Thyroid gland (tissue), 4 donors: ENCODE data around the gene AAK1. TPM values are rescaled to one million over a fixed set of nuclear protein-coding genes. Genes with fewer than 3 reads are reported as not detected.
A peak's percentile ranks its signal among the peaks of the same experiment; 100 is the strongest.

Experiments used
- DNase-seq, 2 donors: peaks; one replicate each; pipeline ENCODE4 v3.0.0-alpha.2; 2019
- H3K27ac ChIP-seq, 3 donors: fragments of 200-600 bp; sonication (generic); 1 replicate in 2 of 3; 2 replicates in 1 of 3; pipeline ENCODE4 v1.5.1; 2016 to 2019; ENCODE audit warnings: mild to moderate bottlenecking in 1 of 3, moderate library complexity in 1 of 3
- H3K27me3 ChIP-seq: fragments of 200-600 bp; sonication (generic); one replicate; pipeline ENCODE4 v1.5.1; 2019
- H3K36me3 ChIP-seq, 2 donors: fragments of 200-600 bp; sonication (generic); one replicate each; pipeline ENCODE4 v1.5.1; 2016 to 2019
- H3K4me1 ChIP-seq, 2 donors: fragments of 200-600 bp; sonication (generic); one replicate each; pipeline ENCODE4 v1.5.1; 2017 to 2019
- H3K4me3 ChIP-seq, 3 donors: fragments of 200-600 bp; sonication (generic); replicated peaks in 1 of 3; 1 replicate in 2 of 3; 2 replicates in 1 of 3; pipeline ENCODE4 v1.5.1; 2016; ENCODE audit warnings: mild to moderate bottlenecking in 1 of 3
- H3K9me3 ChIP-seq: fragments of 200-600 bp; sonication (generic); one replicate; pipeline ENCODE4 v1.5.1; 2017
- POLR2A ChIP-seq, 2 donors: fragments of 450-650 bp; IDR thresholded peaks; one replicate each; pipeline ENCODE4 v1.6.1; 2017; ENCODE audit warnings: antibody characterized with exemption in 2 of 2, mild to moderate bottlenecking in 2 of 2, moderate library complexity in 1 of 2
- WGBS, 2 donors: methylation state at CpG; one replicate each; pipeline ENCODE4 v1.1.5; 2017; 5-methylcytosine and 5-hydroxymethylcytosine counted together
- intact Hi-C: fragments of 100-400 bp; cut with DNase I; formaldehyde crosslinking; loops from one replicate; pipeline ENCODE4 v1.15.1; 2023
- total RNA-seq, 4 donors: library from RNA; depleted of rRNA; stranded (reverse); fragments of >200 nt; gene quantifications; one replicate each; pipeline ENCODE4 v1.2.3, GENCODE V29; 2016
- TF ChIP-seq, protein P1 (sequence below), 6 experiments: fragments of 200-600 bp in 3 of 6; fragments of 450-650 bp in 3 of 6; sonication (generic) in 3 of 6; IDR thresholded peaks; one replicate each; pipeline ENCODE4 v1.5.1; 2016 to 2019; ENCODE audit warnings: antibody characterized with exemption in 6 of 6, mild to moderate bottlenecking in 2 of 6, inconsistent platforms in 1 of 6, moderate library complexity in 1 of 6

Gene AAK1
- total RNA-seq, 4 donors from 2014 or later: 82.0 to 174 (median 144) TPM

DNA sequence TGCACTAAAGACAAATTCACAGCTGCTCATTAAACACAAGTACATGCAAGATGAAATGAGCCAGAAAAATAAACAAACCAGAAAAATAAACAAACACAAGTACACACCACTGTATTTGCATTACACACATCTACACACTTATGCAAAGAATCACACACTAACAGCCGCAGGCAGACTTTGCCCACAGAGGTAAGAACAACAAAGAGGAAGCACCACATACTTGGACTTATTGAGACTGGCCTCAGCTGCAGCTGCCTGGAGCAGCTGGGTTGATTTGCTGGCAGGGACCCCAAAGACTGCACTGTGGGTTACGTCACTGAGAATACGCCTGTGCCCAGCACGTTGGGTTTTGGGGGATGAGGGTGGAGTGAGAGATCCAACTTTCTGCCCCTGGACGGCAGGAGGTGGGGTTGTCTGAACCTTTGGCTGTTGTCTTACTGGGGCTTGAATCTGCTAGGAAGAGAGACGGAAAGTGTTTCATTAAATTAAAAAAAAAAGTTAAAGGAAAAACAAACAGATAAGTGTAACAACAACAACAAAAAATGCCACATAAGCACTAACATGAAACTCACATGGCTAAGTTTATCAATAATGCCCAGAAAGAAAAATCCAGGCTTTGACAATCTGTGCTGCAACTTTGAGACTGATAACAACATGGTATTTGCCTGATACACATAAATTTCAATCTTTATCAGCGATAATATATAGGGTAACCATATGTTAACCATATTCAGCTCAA, 134.4 kb downstream of the AAK1 start:
- TF ChIP-seq, protein P1, sequence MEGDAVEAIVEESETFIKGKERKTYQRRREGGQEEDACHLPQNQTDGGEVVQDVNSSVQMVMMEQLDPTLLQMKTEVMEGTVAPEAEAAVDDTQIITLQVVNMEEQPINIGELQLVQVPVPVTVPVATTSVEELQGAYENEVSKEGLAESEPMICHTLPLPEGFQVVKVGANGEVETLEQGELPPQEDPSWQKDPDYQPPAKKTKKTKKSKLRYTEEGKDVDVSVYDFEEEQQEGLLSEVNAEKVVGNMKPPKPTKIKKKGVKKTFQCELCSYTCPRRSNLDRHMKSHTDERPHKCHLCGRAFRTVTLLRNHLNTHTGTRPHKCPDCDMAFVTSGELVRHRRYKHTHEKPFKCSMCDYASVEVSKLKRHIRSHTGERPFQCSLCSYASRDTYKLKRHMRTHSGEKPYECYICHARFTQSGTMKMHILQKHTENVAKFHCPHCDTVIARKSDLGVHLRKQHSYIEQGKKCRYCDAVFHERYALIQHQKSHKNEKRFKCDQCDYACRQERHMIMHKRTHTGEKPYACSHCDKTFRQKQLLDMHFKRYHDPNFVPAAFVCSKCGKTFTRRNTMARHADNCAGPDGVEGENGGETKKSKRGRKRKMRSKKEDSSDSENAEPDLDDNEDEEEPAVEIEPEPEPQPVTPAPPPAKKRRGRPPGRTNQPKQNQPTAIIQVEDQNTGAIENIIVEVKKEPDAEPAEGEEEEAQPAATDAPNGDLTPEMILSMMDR (IDR thresholded peaks at IDR 0.05): no peak
- TF ChIP-seq POLR2A (IDR thresholded peaks at IDR 0.05): no peak
- peaks cover 68 to 76% of the 10 kb centered on the region in 2 donors for H3K36me3 ChIP-seq
- DNase-seq: no peak

DNA sequence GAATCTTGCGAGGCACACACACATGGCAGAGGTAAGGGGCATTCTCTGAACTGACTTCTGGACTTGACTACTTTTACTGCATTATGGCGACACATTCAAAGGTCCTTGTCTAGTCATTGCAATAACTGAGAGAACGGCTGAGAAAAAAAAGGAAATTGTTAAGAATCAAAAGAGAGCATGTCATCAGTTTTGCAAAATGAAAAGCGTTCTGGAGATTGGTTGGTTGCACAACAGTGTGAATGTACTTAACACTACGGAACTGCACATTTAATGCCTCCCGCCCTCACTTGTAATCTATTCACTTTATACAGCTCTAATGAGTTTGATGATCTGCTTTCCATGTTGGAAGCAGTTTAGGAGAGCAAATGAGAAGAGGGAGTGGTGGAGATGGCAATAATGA, 137.8 kb downstream of the AAK1 start:
- H3K27me3 ChIP-seq: no peaks in the 10 kb centered on the region
- DNase-seq: no peak
- no peak overlapping the region for H3K27ac ChIP-seq
- no peaks in the 10 kb centered on the region for H3K4me1 ChIP-seq
- intact Hi-C loops: no loop called here
- 89 to 91% methylated on average over 6 of the region's 6 CpGs for WGBS, 2 donors
- H3K9me3 ChIP-seq: no peaks in the 10 kb centered on the region
- peaks cover 41 to 59% of the 10 kb centered on the region in 2 donors for H3K36me3 ChIP-seq
- H3K4me3 ChIP-seq: no peak overlapping the region
- no peak for TF ChIP-seq POLR2A (IDR thresholded peaks at IDR 0.05)
- TF ChIP-seq, protein P1 (IDR thresholded peaks at IDR 0.05): no peak

More for the DNA sequence above, 134.4 kb downstream of the AAK1 start:
- Histone ChIP-seq H3K4me1 (no peaks in the 10 kb centered on the region), H3K27me3 (no peaks in the 10 kb centered on the region), H3K27ac (peak overlapping the region in 1 of 3 donors; percentile 45), H3K9me3 (no peaks in the 10 kb centered on the region), H3K4me3 (no peak overlapping the region)
- 87 to 94% methylated on average over 7 of the region's 7 CpGs for WGBS, 2 donors
- intact Hi-C loops: no loop called here

DNA sequence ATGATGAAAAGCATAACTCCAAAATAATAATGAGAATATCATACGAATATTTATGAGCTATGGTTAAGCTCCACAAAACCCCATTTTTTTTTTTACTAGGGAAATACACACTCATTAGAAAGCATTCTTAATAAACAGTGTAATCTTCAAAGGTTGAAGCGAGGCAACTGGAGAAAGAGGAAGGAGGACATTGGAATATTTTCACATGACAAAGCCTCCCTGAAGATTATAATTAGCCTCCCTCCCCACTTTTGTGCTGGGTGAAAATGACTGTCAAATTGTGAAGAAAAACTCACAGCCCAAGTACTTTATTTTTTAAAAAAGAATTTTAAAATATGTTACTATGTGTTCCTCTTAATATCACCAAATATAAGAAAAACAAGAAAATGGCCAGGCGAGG, 142.2 kb downstream of the AAK1 start:
- TF ChIP-seq, protein P1 (IDR thresholded peaks at IDR 0.05): no peak
- no peak for TF ChIP-seq POLR2A (IDR thresholded peaks at IDR 0.05)
- H3K4me1 ChIP-seq: no peaks in the 10 kb centered on the region

DNA sequence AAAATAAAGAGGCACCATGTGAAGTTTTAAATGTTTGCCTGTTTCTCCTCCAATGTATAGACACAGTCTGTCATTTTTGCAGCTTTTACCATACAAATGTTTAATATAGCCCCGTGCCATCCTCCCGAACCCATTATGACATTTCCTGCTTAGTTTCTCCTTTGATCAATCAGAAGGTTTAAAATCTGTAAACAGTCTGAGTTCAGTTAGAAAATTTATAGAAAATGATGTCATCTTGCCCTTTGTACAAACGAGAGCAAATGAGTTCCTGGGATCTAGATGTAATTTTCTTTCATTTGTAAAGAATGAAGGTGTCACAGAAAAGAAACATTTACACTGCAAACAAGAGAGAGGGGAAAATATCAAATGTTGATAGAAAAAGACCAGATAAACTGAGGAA, 143.6 kb downstream of the AAK1 start:
- no peak overlapping the region for H3K4me3 ChIP-seq
- no peaks in the 10 kb centered on the region for H3K9me3 ChIP-seq
- H3K4me1 ChIP-seq: no peaks in the 10 kb centered on the region
- peaks cover 6 to 20% of the 10 kb centered on the region in 2 donors for H3K36me3 ChIP-seq
- no peak for TF ChIP-seq POLR2A (IDR thresholded peaks at IDR 0.05)
- H3K27ac ChIP-seq: no peak overlapping the region
- no peaks in the 10 kb centered on the region for H3K27me3 ChIP-seq
- 74 to 85% methylated on average over 3 of the region's 3 CpGs for WGBS, 2 donors
- DNase-seq: no peak
- intact Hi-C loops: no loop called here

More for the DNA sequence above, 142.2 kb downstream of the AAK1 start:
- intact Hi-C loops: no loop called here
- Histone ChIP-seq H3K4me3 (no peak overlapping the region), H3K36me3 (peaks cover 9 to 30% of the 10 kb centered on the region in 2 donors), H3K9me3 (no peaks in the 10 kb centered on the region), H3K27me3 (no peaks in the 10 kb centered on the region), H3K27ac (no peak overlapping the region)
- DNase-seq: no peak
- 93 to 94% methylated on average over 3 of the region's 3 CpGs for WGBS, 2 donors

DNA sequence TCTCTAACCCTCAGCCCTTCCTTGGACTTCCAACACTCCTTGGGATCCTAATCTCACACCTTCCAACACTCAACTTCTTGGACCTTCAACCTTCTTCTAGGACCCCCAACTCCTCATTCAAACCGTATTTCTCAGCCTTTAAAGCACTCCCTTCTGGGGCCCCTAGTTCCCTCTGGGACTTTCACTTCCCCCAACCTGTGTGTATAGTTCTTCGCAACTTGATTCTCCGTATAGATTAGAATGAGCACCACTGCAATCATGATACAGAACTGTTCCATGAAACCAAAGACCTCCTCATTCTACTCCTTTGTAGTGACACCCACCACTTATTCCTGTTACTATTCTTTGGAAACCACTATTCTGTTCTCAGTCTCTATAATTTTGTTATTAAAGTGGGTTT, 144.3 kb downstream of the AAK1 start:
- WGBS, 2 donors: 87 to 89% methylated on average over 3 of the region's 3 CpGs
- no peaks in the 10 kb centered on the region for H3K4me1 ChIP-seq
- intact Hi-C loops: no loop called here
- H3K9me3 ChIP-seq: no peaks in the 10 kb centered on the region
- no peaks in the 10 kb centered on the region for H3K27me3 ChIP-seq
- H3K27ac ChIP-seq: no peak overlapping the region
- H3K4me3 ChIP-seq: no peak overlapping the region
- no peak for DNase-seq
- TF ChIP-seq, protein P1 (IDR thresholded peaks at IDR 0.05): no peak
- no peak for TF ChIP-seq POLR2A (IDR thresholded peaks at IDR 0.05)
- peaks cover 6 to 19% of the 10 kb centered on the region in 2 donors for H3K36me3 ChIP-seq
